HG03520 (cell line): ENCODE data around the gene OR51G1.
"Not testable (repeated sequence)": the region's sequence is repeated elsewhere in the genome, so short reads cannot be mapped to it uniquely, and the experiment has no call there.

Experiments used
- ATAC-seq: cut with Tn5 transposase; IDR thresholded peaks from one replicate; pipeline ENCODE4 v1.9.1; 2021; ENCODE audit warnings: mild to moderate bottlenecking, moderate library complexity; ENCODE audit not compliant: unreplicated experiment

The OR51G1 gene, protein sequence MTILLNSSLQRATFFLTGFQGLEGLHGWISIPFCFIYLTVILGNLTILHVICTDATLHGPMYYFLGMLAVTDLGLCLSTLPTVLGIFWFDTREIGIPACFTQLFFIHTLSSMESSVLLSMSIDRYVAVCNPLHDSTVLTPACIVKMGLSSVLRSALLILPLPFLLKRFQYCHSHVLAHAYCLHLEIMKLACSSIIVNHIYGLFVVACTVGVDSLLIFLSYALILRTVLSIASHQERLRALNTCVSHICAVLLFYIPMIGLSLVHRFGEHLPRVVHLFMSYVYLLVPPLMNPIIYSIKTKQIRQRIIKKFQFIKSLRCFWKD

DNA sequence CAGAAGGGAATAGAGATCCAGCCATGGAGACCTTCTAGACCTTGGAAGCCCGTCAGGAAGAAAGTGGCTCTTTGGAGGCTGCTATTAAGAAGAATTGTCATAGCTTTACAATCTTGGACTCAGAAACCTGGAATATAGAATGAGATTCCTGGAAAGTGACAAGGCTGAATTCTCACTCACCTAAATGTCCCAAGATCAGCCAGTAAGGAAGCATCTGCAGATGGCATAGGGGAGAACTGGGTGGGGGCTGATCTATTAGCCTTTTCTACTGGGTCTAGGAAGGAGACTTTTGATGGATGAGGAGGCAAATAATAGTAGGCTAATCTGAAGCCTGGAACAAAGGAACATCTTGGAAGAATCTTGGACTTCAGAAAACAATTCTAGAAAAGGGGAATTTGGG is at the start of gene OR51G1:
OR51G1 (minus strand) TSS at position 101 of the 400 bp plus-strand sequence; CDS start at position 101, 0 bp downstream.
- ATAC-seq, result no peak

DNA sequence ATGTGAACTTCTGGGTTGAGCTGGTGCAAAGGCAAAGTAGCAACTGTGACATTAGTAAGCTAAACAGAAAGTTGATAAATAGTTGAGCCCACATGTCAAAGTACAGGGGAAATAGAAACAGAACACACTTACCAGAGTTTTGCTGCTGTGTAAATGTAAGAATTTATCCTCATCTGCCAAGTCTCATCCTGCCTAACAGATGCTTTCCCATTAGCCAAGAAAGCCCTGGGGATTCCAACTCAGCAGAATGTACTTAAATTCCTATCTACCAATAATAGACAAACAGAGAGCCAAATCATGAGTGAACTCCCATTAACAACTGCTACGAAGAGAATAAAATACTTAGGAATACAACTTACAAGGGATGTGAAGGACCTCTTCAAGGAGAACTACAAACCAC is 38.7 kb upstream of the OR51G1 start:
- ATAC-seq, result no peak

DNA sequence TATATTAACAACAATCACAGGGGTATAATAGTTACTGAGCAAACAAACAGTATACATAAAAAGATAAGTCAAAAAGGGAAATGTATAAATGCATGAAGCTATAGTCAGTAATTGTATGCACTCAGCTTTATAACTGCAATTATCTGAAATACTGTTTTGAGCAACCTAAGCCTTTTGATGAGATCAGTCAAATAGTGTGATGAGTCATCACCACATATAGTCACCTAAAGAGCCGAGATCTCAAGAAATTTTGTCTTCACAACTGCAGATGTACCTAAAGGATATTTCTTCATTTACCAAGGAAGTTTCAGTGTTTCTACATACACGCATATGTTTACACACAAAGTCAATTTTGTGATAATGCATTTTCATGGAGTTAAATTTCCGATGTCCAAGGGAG is 36.7 kb upstream of the OR51G1 start:
- no peak for ATAC-seq

DNA sequence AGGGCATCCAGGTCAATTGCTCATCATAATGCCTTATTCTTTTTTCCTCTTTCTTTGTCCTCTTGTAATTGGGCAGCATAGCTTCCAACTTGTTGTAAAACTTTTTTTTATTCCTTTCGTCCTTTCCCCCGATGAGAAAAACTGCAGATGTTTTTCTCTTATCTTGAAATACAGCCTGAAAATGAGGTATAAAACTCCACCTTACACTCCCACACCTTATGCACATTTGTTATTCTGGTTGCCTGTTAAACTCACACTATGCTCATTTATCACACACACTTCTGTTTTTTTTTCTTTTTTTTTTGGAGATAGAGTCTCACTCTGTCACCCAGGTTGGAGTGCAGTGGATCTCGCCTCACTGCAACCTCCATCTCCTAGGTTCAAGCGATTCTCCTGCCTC is 33.3 kb upstream of the OR51G1 start:
- no peak for ATAC-seq

DNA sequence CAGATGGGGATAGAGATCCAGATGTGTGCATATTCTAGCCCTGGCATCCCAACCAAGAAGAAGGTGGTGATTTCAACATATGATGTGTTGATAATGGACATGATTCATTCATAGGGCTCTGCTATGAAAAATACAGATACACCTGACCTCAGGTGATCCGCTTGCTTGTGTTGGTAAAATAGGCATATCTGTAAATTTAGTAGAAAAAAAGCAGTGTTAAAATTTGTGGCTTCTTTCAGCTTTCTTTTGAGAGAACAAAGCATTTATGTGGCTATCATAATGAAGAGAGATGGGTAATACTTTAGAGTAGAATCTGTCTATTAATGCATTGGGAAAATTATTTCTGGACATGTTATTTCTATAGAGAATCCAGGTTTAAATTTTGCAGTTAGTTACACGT is 31.5 kb upstream of the OR51G1 start, which contains the start of gene OR51A2:
OR51A2 (minus strand) TSS at position 101 of the 400 bp plus-strand sequence; CDS start at position 101, 0 bp downstream.
- not testable (repeated sequence) for ATAC-seq

DNA sequence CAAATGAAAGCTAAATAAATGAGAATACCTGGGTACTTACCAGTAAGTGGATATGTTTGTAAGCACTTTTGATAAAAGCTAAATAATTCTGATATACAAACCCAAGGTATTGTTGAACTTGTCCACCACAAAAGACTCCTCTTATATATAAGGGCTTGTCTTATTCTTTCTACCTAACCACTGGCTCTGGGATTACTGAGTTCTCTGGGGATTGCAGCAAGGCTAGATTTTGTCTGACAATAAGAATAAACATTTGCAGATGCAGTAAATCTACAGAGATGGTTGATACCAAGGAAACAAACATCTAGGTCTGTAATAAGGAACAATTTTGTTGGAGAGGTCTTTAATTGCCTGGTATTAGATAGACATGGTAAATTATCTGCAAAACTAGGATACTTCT is 23.4 kb upstream of the OR51G1 start, which contains the start of gene OR51A4:
OR51A4 (minus strand) TSS at position 101 of the 400 bp plus-strand sequence. CDS start 505 bp downstream, outside the sequence.
- ATAC-seq, result no peak

DNA sequence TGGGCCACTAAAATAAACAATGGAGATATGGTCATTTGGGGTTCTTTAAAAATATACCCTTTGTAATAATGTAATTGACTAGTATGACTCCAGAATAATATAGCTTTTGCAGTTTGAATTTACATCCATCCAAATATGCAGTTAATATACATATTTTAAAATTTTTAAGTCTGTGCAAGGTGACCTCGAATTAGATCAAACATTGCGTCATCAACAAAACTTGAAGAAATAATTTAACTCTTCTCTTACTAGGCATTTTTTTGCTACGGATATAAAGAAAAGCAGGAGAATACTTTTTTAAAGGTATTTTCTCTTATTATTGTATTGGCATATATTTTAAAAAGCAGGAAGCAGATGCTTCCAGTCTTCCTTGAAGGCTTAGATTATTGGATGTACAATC is 12.6 kb upstream of the OR51G1 start:
- ATAC-seq, result no peak

DNA sequence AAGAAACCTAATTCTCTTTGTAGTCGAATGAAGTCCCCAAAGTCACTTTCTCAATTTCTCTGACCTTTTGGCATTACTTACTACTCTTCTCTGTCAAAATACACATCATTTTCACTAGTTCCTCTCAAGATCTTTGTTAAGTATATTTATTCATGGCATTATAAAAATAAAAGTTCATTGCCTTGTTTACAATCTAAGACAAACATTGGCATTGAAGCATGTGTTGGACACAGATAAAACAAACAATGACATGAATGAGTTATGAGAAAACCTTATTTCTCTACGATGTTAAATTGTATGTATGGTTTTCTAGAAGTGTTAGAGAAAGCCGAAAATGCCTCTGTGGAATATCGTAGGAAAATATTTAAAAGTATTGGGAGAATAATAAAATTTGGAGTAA is 8.6 kb upstream of the OR51G1 start:
- no peak for ATAC-seq

DNA sequence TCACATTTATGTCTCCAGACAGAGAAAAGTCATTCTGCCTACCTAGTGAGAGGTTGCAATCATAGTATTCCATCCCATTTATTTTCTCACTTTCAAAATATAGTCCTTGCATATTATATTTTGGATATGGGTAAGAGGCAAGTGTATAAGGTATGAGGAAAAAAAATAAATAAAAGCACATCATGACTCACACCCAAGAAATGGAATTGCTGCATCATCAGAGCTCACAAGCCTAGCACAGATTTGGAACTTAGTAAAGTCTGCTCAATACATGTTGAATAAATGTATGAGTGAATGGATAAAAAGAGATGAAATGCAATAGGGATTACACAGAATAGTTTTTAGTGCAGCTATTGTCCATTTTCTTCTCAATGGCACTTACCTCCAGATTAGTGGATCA is 2.5 kb upstream of the OR51G1 start:
- no peak for ATAC-seq

DNA sequence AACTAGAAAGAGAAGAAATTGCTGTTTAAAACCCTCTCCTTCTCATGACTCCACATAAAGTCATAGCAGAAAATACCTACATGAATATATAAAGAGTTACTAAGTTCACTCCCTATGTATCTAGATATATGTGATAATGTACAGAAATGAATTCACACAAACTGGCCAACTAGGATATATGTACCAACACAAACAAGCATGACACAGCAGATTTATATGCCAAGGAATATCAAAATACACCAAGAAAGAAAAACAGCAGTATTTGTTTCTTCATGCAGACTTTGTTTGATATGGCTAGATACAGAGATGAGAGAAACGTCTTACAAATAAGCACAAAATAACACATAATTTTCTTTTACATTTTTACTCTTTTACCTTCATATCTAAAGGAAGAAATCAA is 1.8 kb downstream of the OR51G1 start:
- ATAC-seq, result no peak

DNA sequence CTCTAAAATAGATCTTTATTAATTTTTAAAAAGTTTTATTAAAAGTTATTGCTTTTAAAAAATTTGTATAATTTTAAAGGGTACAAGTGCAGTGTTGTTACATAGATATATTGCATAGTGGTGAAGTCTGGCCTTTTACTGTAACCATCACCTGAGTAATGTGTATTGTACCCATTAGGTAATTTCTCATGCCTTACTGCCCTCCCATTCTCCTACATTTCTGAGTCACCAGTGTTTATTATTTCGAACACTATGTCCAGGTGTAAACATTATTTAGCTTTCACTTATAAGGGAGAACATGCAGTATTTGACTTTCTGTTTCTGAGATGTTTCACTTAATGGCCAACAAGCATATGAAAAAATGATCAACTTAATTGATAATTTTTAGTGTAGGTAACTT is 2.3 kb downstream of the OR51G1 start:
- ATAC-seq, result no peak

DNA sequence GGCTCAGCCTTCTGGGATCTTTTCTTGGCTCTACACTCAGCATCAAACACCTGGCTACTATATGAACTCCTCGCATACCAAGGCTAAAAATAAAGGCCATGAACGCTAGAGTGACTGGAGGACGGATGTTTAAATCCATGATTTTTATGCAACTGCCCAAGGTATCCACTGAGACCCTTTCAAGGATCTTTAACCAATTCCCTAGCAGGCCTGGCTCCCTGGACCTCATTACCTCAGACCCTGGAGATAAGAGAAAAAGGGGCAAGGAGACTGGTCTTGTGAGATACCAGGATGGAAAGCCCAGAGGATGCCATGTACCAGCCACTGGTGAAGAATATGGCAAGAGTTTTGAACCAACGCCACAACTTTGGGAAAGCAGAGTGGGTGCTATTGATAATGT is 4.9 kb downstream of the OR51G1 start, which contains the start of gene OR51G2:
OR51G2 (minus strand) TSS at position 101 of the 400 bp plus-strand sequence. CDS start 3,687 bp downstream, outside the sequence.
- no peak for ATAC-seq

DNA sequence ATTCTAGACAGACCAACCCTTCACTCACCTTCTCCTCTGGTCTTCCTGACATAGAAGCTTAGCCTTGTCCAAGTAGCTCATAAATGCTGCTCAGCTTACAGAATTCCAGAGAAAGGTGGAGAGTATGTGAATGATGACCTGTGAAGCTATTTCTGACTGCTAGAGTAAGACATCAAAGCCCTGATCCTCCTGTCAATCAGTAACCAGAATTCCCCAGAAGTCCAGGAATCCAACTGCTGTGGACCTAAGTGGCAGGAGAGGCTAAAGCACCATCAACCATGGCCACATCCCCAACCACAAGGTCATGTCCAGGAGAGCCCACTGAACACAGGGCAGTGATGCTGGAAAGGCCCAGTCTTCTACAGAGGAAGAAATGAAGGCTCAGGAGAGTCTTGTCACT is 7.6 kb downstream of the OR51G1 start:
- no peak for ATAC-seq

DNA sequence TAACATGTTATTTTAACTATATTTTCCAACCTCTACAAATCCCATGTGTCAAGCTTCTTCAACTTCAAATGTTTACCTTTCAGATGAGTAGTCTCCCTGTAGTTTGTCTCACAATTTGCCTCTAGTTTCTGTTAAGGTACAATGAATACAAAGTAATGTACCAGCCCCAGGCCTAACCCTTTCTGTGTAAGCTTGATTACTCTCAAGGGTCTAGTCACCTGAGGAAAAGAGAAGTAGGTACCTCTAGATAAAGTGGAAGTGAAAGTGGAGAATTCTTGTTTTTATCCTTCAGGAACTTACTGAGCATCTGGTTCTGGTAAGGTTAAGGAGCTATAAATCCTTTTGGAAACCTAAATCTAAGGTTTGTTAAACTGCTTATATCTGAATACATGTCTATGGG is 20.7 kb downstream of the OR51G1 start, which contains the start of gene OR51A7:
OR51A7 (plus strand) TSS at position 300 of the 400 bp plus-strand sequence. CDS start 3,587 bp downstream, outside the sequence.
- ATAC-seq, result no peak

DNA sequence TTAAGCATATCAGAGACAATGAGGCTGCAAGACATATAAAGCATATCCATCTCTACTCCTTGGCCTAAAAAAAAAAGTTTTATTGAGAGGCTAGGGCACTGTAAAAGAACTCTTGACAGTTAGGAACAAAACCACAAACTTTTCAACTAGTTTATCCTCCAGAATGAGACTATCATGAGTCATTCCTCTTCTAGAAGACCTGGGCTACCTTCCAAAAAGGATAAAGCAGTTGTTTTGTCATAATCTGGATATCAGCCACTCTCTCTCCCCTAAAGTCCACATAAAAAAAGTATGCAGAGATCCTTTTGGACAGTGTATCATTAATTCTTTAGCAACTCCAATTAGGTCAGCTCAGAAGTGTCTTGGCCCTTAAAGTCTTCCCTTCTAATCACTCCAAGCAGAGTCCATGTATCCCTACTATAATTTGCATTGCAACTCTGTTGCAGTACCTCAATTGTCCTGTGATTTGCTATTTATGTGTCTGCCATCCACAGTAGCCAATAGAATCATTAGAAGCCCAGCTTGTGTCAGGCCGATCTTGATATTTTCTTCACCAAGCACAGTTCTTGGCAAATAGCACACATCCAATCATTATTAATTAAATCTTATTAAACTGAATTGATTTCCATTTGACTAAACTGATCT is 32.0 kb downstream of the OR51G1 start:
- ATAC-seq, result no peak

DNA sequence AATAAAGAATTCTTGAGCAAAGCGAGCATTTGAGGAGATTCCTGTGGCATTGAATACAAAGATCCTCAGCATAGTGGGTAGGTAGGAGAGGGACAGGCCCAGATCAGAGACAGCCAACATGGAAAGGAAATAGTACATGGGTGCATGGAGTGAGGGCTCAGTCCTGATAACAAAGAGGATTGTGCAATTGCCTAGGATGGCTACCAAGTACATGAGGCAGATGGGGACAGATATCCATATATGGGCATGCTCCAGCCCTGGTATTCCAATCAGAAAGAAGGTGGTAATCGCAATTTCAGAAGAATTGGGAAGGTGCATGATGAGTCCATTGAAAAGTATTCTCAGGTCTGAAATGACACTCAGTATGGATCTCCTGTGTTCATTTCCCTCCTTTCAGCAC is 33.9 kb downstream of the OR51G1 start:
- ATAC-seq, result no peak

DNA sequence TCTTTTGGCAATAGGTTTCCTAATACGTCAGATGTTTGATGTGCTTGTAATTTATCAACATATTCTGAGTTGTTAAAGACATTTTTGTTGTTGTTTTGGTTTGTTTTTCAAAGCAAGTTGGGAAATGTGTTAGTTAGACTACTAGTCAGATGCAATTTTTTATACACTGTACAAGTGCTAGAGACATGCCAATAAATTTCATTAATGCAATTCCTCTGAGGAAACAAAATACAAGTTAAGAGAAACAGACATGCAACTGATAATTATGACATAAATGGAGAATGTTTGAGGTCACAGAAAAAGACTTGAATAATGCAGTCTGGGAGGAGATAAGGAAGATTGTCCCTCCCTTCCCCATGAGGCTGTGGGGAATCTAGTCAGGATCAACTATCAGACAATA is 36.5 kb downstream of the OR51G1 start:
- ATAC-seq, result no peak

DNA sequence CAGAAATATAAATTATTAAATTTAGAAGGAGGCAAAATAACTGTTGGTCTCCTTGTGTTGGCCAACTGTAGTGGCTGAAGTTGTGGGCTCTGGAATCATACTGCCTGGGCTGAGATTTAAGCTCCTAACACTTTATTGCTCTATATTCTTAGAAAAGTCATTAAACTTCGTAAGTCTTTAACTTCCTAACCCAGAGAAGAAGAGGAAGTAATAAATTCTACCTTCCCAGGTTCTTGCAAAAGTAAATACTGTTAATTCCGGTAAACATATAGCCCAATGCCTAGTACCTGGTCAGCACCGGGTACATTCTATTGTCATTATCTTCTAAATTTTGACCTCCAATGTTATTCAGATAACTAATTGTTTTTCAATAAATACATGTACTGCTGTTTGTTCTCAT is 38.0 kb downstream of the OR51G1 start:
- no peak for ATAC-seq

DNA sequence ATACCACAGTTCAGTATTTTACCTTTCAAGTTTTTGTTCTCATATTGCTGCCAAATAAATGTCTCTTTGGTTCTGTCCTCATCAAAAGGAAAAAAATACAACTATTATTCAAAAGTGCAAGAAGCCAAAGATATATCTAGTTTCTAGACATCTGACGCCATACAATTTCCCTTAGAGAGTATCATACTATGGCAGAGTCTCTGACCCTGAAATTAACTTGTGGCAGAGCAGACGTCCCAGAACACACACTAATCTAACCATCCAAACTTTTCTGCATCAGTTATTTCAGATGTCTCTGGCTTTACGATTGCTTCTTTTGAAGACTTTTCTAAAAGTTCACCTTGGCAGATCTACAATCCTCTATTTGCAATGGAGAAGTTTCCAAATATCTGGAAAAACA is 39.8 kb downstream of the OR51G1 start:
- no peak for ATAC-seq

DNA sequence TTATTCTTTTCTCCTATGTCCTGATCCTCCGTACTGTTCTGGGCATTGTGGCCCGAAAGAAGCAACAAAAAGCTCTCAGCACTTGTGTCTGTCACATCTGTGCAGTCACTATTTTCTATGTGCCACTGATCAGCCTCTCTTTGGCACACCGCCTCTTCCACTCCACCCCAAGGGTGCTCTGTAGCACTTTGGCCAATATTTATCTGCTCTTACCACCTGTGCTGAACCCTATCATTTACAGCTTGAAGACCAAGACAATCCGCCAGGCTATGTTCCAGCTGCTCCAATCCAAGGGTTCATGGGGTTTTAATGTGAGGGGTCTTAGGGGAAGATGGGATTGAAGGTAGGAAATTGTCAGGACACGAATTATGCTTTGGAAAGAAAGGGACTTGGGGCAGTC is 41.6 kb downstream of the OR51G1 start:
- ATAC-seq, result no peak

DNA sequence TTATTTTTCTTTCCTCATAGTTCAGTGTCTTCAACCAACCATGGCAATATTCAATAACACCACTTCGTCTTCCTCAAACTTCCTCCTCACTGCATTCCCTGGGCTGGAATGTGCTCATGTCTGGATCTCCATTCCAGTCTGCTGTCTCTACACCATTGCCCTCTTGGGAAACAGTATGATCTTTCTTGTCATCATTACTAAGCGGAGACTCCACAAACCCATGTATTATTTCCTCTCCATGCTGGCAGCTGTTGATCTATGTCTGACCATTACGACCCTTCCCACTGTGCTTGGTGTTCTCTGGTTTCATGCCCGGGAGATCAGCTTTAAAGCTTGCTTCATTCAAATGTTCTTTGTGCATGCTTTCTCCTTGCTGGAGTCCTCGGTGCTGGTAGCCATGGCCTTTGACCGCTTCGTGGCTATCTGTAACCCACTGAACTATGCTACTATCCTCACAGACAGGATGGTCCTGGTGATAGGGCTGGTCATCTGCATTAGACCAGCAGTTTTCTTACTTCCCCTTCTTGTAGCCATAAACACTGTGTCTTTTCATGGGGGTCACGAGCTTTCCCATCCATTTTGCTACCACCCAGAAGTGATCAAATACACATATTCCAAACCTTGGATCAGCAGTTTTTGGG is 42.2 kb downstream of the OR51G1 start, which contains the start of gene OR51T1:
OR51T1 (plus strand) TSS at position 41 of the 641 bp plus-strand sequence; CDS start at position 41, 0 bp downstream.
- ATAC-seq, result no peak
